K562 (cell line): ENCODE data around the gene C16orf86.

Source experiments
- FIP1L1 ChIP-seq: fragments of 200-400 bp; formaldehyde crosslinking; IDR thresholded peaks from 2 replicates; pipeline ENCODE4 v1.6.1; 2018; ENCODE audit warnings: mild to moderate bottlenecking, low read depth, low read length; ENCODE audit not compliant: poor library complexity, severe bottlenecking
- NBN ChIP-seq: fragments of 450-650 bp; IDR thresholded peaks from 2 replicates; pipeline ENCODE4 v1.6.1; 2016; ENCODE audit warnings: low read depth, mild to moderate bottlenecking
- POLR2A ChIP-seq: fragments of 450-650 bp; conservative IDR thresholded peaks from 2 replicates; pipeline ENCODE4 v1.6.1; 2016
- POLR2AphosphoS5 ChIP-seq: IDR thresholded peaks from 2 replicates; pipeline ENCODE4 v1.6.1; 2011; ENCODE audit warnings: mild to moderate bottlenecking, low read depth, low read length, moderate library complexity; ENCODE audit not compliant: control insufficient read depth, insufficient read depth
- SAFB2 ChIP-seq: fragments of 200-400 bp; formaldehyde crosslinking; IDR thresholded peaks from 2 replicates; pipeline ENCODE4 v1.6.1; 2018; ENCODE audit warnings: borderline replicate concordance, low read length, low read depth, moderate library complexity; ENCODE audit not compliant: severe bottlenecking
- SRSF7 ChIP-seq: fragments of 200-400 bp; formaldehyde crosslinking; optimal IDR thresholded peaks from 2 replicates; pipeline ENCODE3; 2017; ENCODE audit warnings: mild to moderate bottlenecking, low read depth, low read length
- USF1 ChIP-seq: sonication (generic); formaldehyde crosslinking; IDR thresholded peaks from 2 replicates; pipeline ENCODE4 v1.9.0; 2022; ENCODE audit warnings: mild to moderate bottlenecking, missing genetic modification reagents
- ZHX1 ChIP-seq: fragments of 150-350 bp; conservative IDR thresholded peaks from 2 replicates; pipeline ENCODE4 v1.6.1; 2014; ENCODE audit warnings: low read length
- ZKSCAN3 ChIP-seq: fragments of 250-450 bp; sonication (Bioruptor Pico); IDR thresholded peaks from 2 replicates; pipeline ENCODE4 v1.4.0; 2020
- ZNF175 ChIP-seq: fragments of 200-800 bp; sonication (Bioruptor generic); IDR thresholded peaks from 2 replicates; pipeline ENCODE4 v1.6.1; 2016; ENCODE audit warnings: low read depth, mild to moderate bottlenecking, missing genetic modification characterization, missing compliant biosample characterization
- ZNF318 ChIP-seq, 2 experiments: fragments of 450-650 bp; IDR thresholded peaks; 2 replicates each; pipeline ENCODE4 v1.6.1; 2016; ENCODE audit warnings: mild to moderate bottlenecking in 2 of 2, borderline replicate concordance in 1 of 2, low read depth in 1 of 2, moderate library complexity in 1 of 2
- TF ChIP-seq, protein P1 (sequence below), 3 experiments: IDR thresholded peaks in 2 of 3; conservative IDR thresholded peaks in 1 of 3; 2 replicates each; pipeline ENCODE4 v1.5.1; 2011 to 2012; ENCODE audit warnings: low read length in 3 of 3, mild to moderate bottlenecking in 3 of 3, control low read depth in 2 of 3, improper control_type of control experiment in 1 of 3, inconsistent platforms in 1 of 3, low read depth in 1 of 3, mixed read lengths in 1 of 3, moderate library complexity in 1 of 3; ENCODE audit not compliant: insufficient read depth in 2 of 3

- TF ChIP-seq ZKSCAN3 (CRISPR knock-in tag) (no peak), NBN (no peak), ZHX1 (no peak), POLR2AphosphoS5 (no peak), ZNF175 (CRISPR knock-in tag) (no peak), POLR2A (no peak), SRSF7 (no peak), FIP1L1 (no peak), USF1 (CRISPR knock-in tag) (no peak; the same call in 1 of the 2 replicates), SAFB2 (no peak), ZNF318 (IDR thresholded peaks at IDR 0.05; ENCODE audit: borderline replicate concordance in 1 of 2, low read depth in 1 of 2) (no peak)
- TF ChIP-seq, protein P1, sequence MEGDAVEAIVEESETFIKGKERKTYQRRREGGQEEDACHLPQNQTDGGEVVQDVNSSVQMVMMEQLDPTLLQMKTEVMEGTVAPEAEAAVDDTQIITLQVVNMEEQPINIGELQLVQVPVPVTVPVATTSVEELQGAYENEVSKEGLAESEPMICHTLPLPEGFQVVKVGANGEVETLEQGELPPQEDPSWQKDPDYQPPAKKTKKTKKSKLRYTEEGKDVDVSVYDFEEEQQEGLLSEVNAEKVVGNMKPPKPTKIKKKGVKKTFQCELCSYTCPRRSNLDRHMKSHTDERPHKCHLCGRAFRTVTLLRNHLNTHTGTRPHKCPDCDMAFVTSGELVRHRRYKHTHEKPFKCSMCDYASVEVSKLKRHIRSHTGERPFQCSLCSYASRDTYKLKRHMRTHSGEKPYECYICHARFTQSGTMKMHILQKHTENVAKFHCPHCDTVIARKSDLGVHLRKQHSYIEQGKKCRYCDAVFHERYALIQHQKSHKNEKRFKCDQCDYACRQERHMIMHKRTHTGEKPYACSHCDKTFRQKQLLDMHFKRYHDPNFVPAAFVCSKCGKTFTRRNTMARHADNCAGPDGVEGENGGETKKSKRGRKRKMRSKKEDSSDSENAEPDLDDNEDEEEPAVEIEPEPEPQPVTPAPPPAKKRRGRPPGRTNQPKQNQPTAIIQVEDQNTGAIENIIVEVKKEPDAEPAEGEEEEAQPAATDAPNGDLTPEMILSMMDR (IDR thresholded peaks at IDR 0.05 in 2 of 3, conservative IDR thresholded peaks at IDR 0.05 in 1 of 3; ENCODE audit: insufficient read depth in 2 of 3, low read depth in 1 of 3, low read length in 3 of 3) = no peak
These were observed at the start of gene C16orf86, which contains the start of gene ENKD1 for GRCh38 chr16:67666559-67667452.
